HG03064 (cell line): ENCODE results near the gene CSN3.
"Not testable (repeated sequence)": the region's sequence is repeated elsewhere in the genome, so short reads cannot be mapped to it uniquely, and the experiment has no call there.

Experiments
- ATAC-seq: cut with Tn5 transposase; IDR thresholded peaks from one replicate; pipeline ENCODE4 v1.9.1; 2021; ENCODE audit warnings: low read depth; ENCODE audit not compliant: unreplicated experiment

CSN3 gene

GRCh38 chr4:70242297-70242696 is at the start of gene CSN3:
Gene CSN3 (plus strand): TSS chr4:70242597. CDS start chr4:70244820, 2,223 bp downstream.
- not testable (repeated sequence) for ATAC-seq

GRCh38 chr4:70192895-70193294 is 49.5 kb upstream of the CSN3 start:
- ATAC-seq, result no peak

GRCh38 chr4:70195425-70195824 is 47.0 kb upstream of the CSN3 start, which contains the start of gene ODAM:
Gene ODAM (plus strand): TSS chr4:70195725. CDS start chr4:70196544, 819 bp downstream.
- ATAC-seq, result no peak

GRCh38 chr4:70196857-70197256 is 45.5 kb upstream of the CSN3 start:
- ATAC-seq, result no peak

- no peak for ATAC-seq
These were observed 44.6 kb upstream of the CSN3 start for GRCh38 chr4:70197842-70198241.

- no peak for ATAC-seq
These were observed 38.8 kb upstream of the CSN3 start for GRCh38 chr4:70203601-70204000.

- ATAC-seq, result not testable (repeated sequence)
These were observed 29.6 kb upstream of the CSN3 start for GRCh38 chr4:70212752-70213151.

- not testable (repeated sequence) for ATAC-seq
These were observed 26.3 kb upstream of the CSN3 start for GRCh38 chr4:70216109-70216508.

GRCh38 chr4:70216550-70216949 is 25.8 kb upstream of the CSN3 start:
- ATAC-seq, result not testable (repeated sequence)

GRCh38 chr4:70221389-70221788 is 21.0 kb upstream of the CSN3 start:
- not testable (repeated sequence) for ATAC-seq

GRCh38 chr4:70221818-70222217 is 20.6 kb upstream of the CSN3 start:
- not testable (repeated sequence) for ATAC-seq

GRCh38 chr4:70225824-70226223 is 16.6 kb upstream of the CSN3 start, which contains the start of gene FDCSP:
Gene FDCSP (plus strand): TSS chr4:70226124. CDS start chr4:70231195, 5,071 bp downstream.
- ATAC-seq, result no peak

GRCh38 chr4:70236125-70236524 is 6.3 kb upstream of the CSN3 start:
- no peak for ATAC-seq

GRCh38 chr4:70239131-70239883 is 3.1 kb upstream of the CSN3 start:
- no peak for ATAC-seq

- no peak for ATAC-seq
These were observed 2.4 kb upstream of the CSN3 start for GRCh38 chr4:70239884-70240591.

- no peak for ATAC-seq
These were observed 694 bp downstream of the CSN3 start for GRCh38 chr4:70243091-70243490.

GRCh38 chr4:70251250-70251944 is 9.0 kb downstream of the CSN3 start:
- no peak for ATAC-seq

- ATAC-seq, result no peak
These were observed 9.5 kb downstream of the CSN3 start for GRCh38 chr4:70251945-70252277.

GRCh38 chr4:70269674-70270073 is 27.3 kb downstream of the CSN3 start:
- ATAC-seq, result no peak

GRCh38 chr4:70277121-70277520 is 34.7 kb downstream of the CSN3 start:
- no peak for ATAC-seq

- ATAC-seq, result no peak
These were observed 38.2 kb downstream of the CSN3 start for GRCh38 chr4:70280567-70280966.
